Measurements from ENCODE around the gene ZNF385A. TPM values are rescaled to one million over a fixed set of nuclear protein-coding genes. Genes with fewer than 3 reads are reported as not detected.

The ZNF385A gene
- 1.2 TPM for total RNA-seq

- FAIRE-seq, result no peak
- no peak for DNase-seq (ENCODE audit: low spot score in 2 of 2)
These were observed at the start of gene ZNF385A for GRCh38 chr12:54384591-54385041. TSS of gene ZNF385A (minus strand) at chr12:54384733. CDS start at chr12:54384514, 219 bp downstream.

- no peak for FAIRE-seq
- no peak for DNase-seq (ENCODE audit: low spot score in 2 of 2)
These were observed 48.3 kb upstream of the ZNF385A start for GRCh38 chr12:54432815-54433164.

- no peak for DNase-seq (ENCODE audit: low spot score in 2 of 2)
- no peak for FAIRE-seq
These were observed 47.6 kb upstream of the ZNF385A start for GRCh38 chr12:54431911-54432814.

- FAIRE-seq, result no peak
- no peak for DNase-seq (ENCODE audit: low spot score in 2 of 2)
These were observed 46.0 kb upstream of the ZNF385A start for GRCh38 chr12:54430471-54431069.

GRCh38 chr12:54429014-54429471 is 44.5 kb upstream of the ZNF385A start:
- DNase-seq (ENCODE audit: low spot score in 2 of 2), result no peak
- no peak for FAIRE-seq

GRCh38 chr12:54428050-54429013 is 43.8 kb upstream of the ZNF385A start:
- FAIRE-seq, result no peak

GRCh38 chr12:54427106-54427505 is 42.6 kb upstream of the ZNF385A start:
- FAIRE-seq (no peak), DNase-seq (ENCODE audit: low spot score in 2 of 2) (no peak)

More at GRCh38 chr12:54428050-54429013, 43.8 kb upstream of the ZNF385A start:
- DNase-seq (ENCODE audit: low spot score in 2 of 2), result no peak

GRCh38 chr12:54426690-54427089 is 42.2 kb upstream of the ZNF385A start:
- DNase-seq (ENCODE audit: low spot score in 2 of 2) (no peak), FAIRE-seq (no peak)

- DNase-seq (ENCODE audit: low spot score in 2 of 2) (no peak), FAIRE-seq (no peak)
These were observed 41.2 kb upstream of the ZNF385A start for GRCh38 chr12:54425702-54426101.

GRCh38 chr12:54424224-54424623 is 39.7 kb upstream of the ZNF385A start:
- DNase-seq (ENCODE audit: low spot score in 2 of 2) (no peak), FAIRE-seq (no peak)

- FAIRE-seq (no peak), DNase-seq (ENCODE audit: low spot score in 2 of 2) (no peak)
These were observed 39.2 kb upstream of the ZNF385A start for GRCh38 chr12:54423816-54424150.

- no peak for DNase-seq (ENCODE audit: low spot score in 2 of 2)
- FAIRE-seq, result no peak
These were observed 37.3 kb upstream of the ZNF385A start for GRCh38 chr12:54421879-54422250.

GRCh38 chr12:54421175-54421878 is 36.8 kb upstream of the ZNF385A start:
- FAIRE-seq (no peak), DNase-seq (ENCODE audit: low spot score in 2 of 2) (no peak)

GRCh38 chr12:54420766-54421144 is 36.2 kb upstream of the ZNF385A start:
- no peak for DNase-seq (ENCODE audit: low spot score in 2 of 2)
- no peak for FAIRE-seq

GRCh38 chr12:54419088-54419887 is 34.8 kb upstream of the ZNF385A start, which contains the start of gene ITGA5:
TSS of gene ITGA5 (minus strand) at chr12:54419266. CDS start at chr12:54419198, 68 bp downstream.
- no peak for FAIRE-seq
- peak; percentile 69 to 89 for DNase-seq (ENCODE audit: low spot score in 2 of 2)

GRCh38 chr12:54418441-54419087 is 34.0 kb upstream of the ZNF385A start:
- FAIRE-seq, result no peak
- no peak for DNase-seq (ENCODE audit: low spot score in 2 of 2)

GRCh38 chr12:54417712-54418440 is 33.3 kb upstream of the ZNF385A start:
- FAIRE-seq (no peak), DNase-seq (ENCODE audit: low spot score in 2 of 2) (no peak)
